ENCODE results near the gene FOXC2. TPM values are rescaled to one million over a fixed set of nuclear protein-coding genes. Genes with fewer than 3 reads are reported as not detected.
"Not testable (repeated sequence)": the region's sequence is repeated elsewhere in the genome, so short reads cannot be mapped to it uniquely, and the experiment has no call there.

The FOXC2 gene
- total and polyA plus RNA-seq, 4 experiments from 2014 or later, result not detected

GRCh38 chr16:86581458-86581857, 14.8 kb downstream of the FOXC2 start:
- Mint-ChIP-seq H3K9me3 (no peaks in the 10 kb centered on the region), H3K4me3 (no peak overlapping the region), H3K36me3 (no peaks in the 10 kb centered on the region), H3K27me3 (peaks cover 35 to 38% of the 10 kb centered on the region in 2 donors), H3K4me1 (peaks cover 0 to 13% (median 5%) of the 10 kb centered on the region in 4 donors), H3K27ac (no peak overlapping the region)
- peaks cover 21% of the 10 kb centered on the region for H3K27me3 ChIP-seq (ENCODE audit: insufficient read depth, low read length)
- no peak overlapping the region for H3K4me3 ChIP-seq (ENCODE audit: low read length in 2 of 2)
- no peaks in the 10 kb centered on the region for H3K9me3 ChIP-seq (ENCODE audit: control insufficient read depth in 1 of 2, low read length in 2 of 2)
- no peaks in the 10 kb centered on the region for H3K36me3 ChIP-seq (ENCODE audit: insufficient read depth, low read length)
- no peak overlapping the region for H3K27ac ChIP-seq (ENCODE audit: low read depth, low read length)
- CTCF ChIA-PET (ENCODE audit: partially characterized antibody), result no interaction called here
- intact Hi-C loops (cut with micrococcal nuclease), result no loop called here
- H3K4me1 ChIP-seq (ENCODE audit: insufficient read depth, low read length), result peaks cover 6% of the 10 kb centered on the region
- no peak for DNase-seq
- POLR2A ChIA-PET (ENCODE audit: partially characterized antibody), result no interaction called here

GRCh38 chr16:86584071-86584685, 17.5 kb downstream of the FOXC2 start:
- DNase-seq, result no peak
- no peak overlapping the region for H3K4me3 Mint-ChIP-seq
- Histone ChIP-seq H3K4me3 (ENCODE audit: low read length in 2 of 2) (no peak overlapping the region), H3K4me1 (ENCODE audit: insufficient read depth, low read length) (no peaks in the 10 kb centered on the region), H3K9me3 (ENCODE audit: control insufficient read depth in 1 of 2, low read length in 2 of 2) (no peaks in the 10 kb centered on the region), H3K36me3 (ENCODE audit: insufficient read depth, low read length) (no peaks in the 10 kb centered on the region), H3K27me3 (ENCODE audit: insufficient read depth, low read length) (peaks cover 6% of the 10 kb centered on the region), H3K27ac (ENCODE audit: low read depth, low read length) (no peak overlapping the region)
- ChIA-PET POLR2A (ENCODE audit: partially characterized antibody) (no interaction called here), CTCF (ENCODE audit: partially characterized antibody) (no interaction called here)
- intact Hi-C loops (cut with micrococcal nuclease), result no loop called here
- no peaks in the 10 kb centered on the region for H3K36me3 Mint-ChIP-seq
- H3K4me1 Mint-ChIP-seq, result no peaks in the 10 kb centered on the region
- H3K27me3 Mint-ChIP-seq, result peaks cover 19 to 20% of the 10 kb centered on the region in 2 donors
- H3K27ac Mint-ChIP-seq, result no peak overlapping the region
- no peaks in the 10 kb centered on the region for H3K9me3 Mint-ChIP-seq

GRCh38 chr16:86584726-86585721, 18.4 kb downstream of the FOXC2 start:
- ChIA-PET CTCF (ENCODE audit: partially characterized antibody) (no interaction called here), POLR2A (ENCODE audit: partially characterized antibody) (no interaction called here)
- no peak for DNase-seq
- Mint-ChIP-seq H3K4me1 (no peaks in the 10 kb centered on the region), H3K9me3 (no peaks in the 10 kb centered on the region), H3K4me3 (no peak overlapping the region), H3K27ac (no peak overlapping the region), H3K27me3 (peaks cover 14 to 19% of the 10 kb centered on the region in 2 donors), H3K36me3 (no peaks in the 10 kb centered on the region)
- H3K4me1 ChIP-seq (ENCODE audit: insufficient read depth, low read length), result no peaks in the 10 kb centered on the region
- intact Hi-C loops (cut with micrococcal nuclease), result no loop called here
- no peak overlapping the region for H3K27ac ChIP-seq (ENCODE audit: low read depth, low read length)
- no peaks in the 10 kb centered on the region for H3K36me3 ChIP-seq (ENCODE audit: insufficient read depth, low read length)
- no peak overlapping the region for H3K4me3 ChIP-seq (ENCODE audit: low read length in 2 of 2)
- H3K9me3 ChIP-seq (ENCODE audit: control insufficient read depth in 1 of 2, low read length in 2 of 2), result no peaks in the 10 kb centered on the region
- H3K27me3 ChIP-seq (ENCODE audit: insufficient read depth, low read length), result peaks cover 6% of the 10 kb centered on the region

GRCh38 chr16:86585821-86586611, 19.4 kb downstream of the FOXC2 start:
- H3K27me3 ChIP-seq (ENCODE audit: insufficient read depth, low read length), result peaks cover 5% of the 10 kb centered on the region
- POLR2A ChIA-PET (ENCODE audit: partially characterized antibody), result no interaction called here
- H3K9me3 ChIP-seq (ENCODE audit: control insufficient read depth in 1 of 2, low read length in 2 of 2), result no peaks in the 10 kb centered on the region
- intact Hi-C loops (cut with micrococcal nuclease), result no loop called here
- no peaks in the 10 kb centered on the region for H3K36me3 ChIP-seq (ENCODE audit: insufficient read depth, low read length)
- H3K4me1 ChIP-seq (ENCODE audit: insufficient read depth, low read length), result no peaks in the 10 kb centered on the region
- DNase-seq, result no peak
- CTCF ChIA-PET (ENCODE audit: partially characterized antibody), result no interaction called here
- no peak overlapping the region for H3K27ac ChIP-seq (ENCODE audit: low read depth, low read length)
- H3K4me3 Mint-ChIP-seq, result no peak overlapping the region
- no peaks in the 10 kb centered on the region for H3K4me1 Mint-ChIP-seq
- H3K27ac Mint-ChIP-seq, result no peak overlapping the region
- H3K27me3 Mint-ChIP-seq, result peaks cover 8 to 16% of the 10 kb centered on the region in 2 donors
- peaks cover 0 to under 1% (median 0%) of the 10 kb centered on the region in 8 donors for H3K9me3 Mint-ChIP-seq
- H3K4me3 ChIP-seq (ENCODE audit: low read length in 2 of 2), result no peak overlapping the region
- no peaks in the 10 kb centered on the region for H3K36me3 Mint-ChIP-seq

- DNase-seq, result no peak
- no peaks in the 10 kb centered on the region for H3K9me3 ChIP-seq (ENCODE audit: control insufficient read depth in 1 of 2, low read length in 2 of 2)
- peaks cover 10 to 19% of the 10 kb centered on the region in 2 donors for H3K27me3 Mint-ChIP-seq
- peaks cover 5% of the 10 kb centered on the region for H3K27me3 ChIP-seq (ENCODE audit: insufficient read depth, low read length)
- CTCF ChIA-PET (ENCODE audit: partially characterized antibody), result no interaction called here
- POLR2A ChIA-PET (ENCODE audit: partially characterized antibody), result no interaction called here
- H3K27ac Mint-ChIP-seq, result no peak overlapping the region
- H3K4me3 ChIP-seq (ENCODE audit: low read length in 2 of 2), result no peak overlapping the region
- H3K27ac ChIP-seq (ENCODE audit: low read depth, low read length), result no peak overlapping the region
- intact Hi-C loops (cut with micrococcal nuclease), result no loop called here
- H3K9me3 Mint-ChIP-seq, result peaks cover 0 to 2% (median 0%) of the 10 kb centered on the region in 8 donors
- no peaks in the 10 kb centered on the region for H3K4me1 Mint-ChIP-seq
- H3K4me3 Mint-ChIP-seq, result no peak overlapping the region
- H3K36me3 ChIP-seq (ENCODE audit: insufficient read depth, low read length), result no peaks in the 10 kb centered on the region
- H3K4me1 ChIP-seq (ENCODE audit: insufficient read depth, low read length), result no peaks in the 10 kb centered on the region
- H3K36me3 Mint-ChIP-seq, result no peaks in the 10 kb centered on the region
Measured at GRCh38 chr16:86587487-86587886, 20.9 kb downstream of the FOXC2 start.

- DNase-seq; CTCF ChIA-PET (ENCODE audit: partially characterized antibody); H3K4me1 Mint-ChIP-seq; H3K4me3 ChIP-seq (ENCODE audit: low read length in 2 of 2); H3K9me3 Mint-ChIP-seq; intact Hi-C loops (cut with micrococcal nuclease); H3K27me3 ChIP-seq (ENCODE audit: insufficient read depth, low read length); POLR2A ChIA-PET (ENCODE audit: partially characterized antibody); H3K27ac Mint-ChIP-seq; H3K27ac ChIP-seq (ENCODE audit: low read depth, low read length); H3K9me3 ChIP-seq (ENCODE audit: control insufficient read depth in 1 of 2, low read length in 2 of 2); H3K36me3 ChIP-seq (ENCODE audit: insufficient read depth, low read length); H3K4me1 ChIP-seq (ENCODE audit: insufficient read depth, low read length); H3K4me3 Mint-ChIP-seq; H3K36me3 Mint-ChIP-seq: not testable (repeated sequence)
- peaks cover 12 to 21% of the 10 kb centered on the region in 2 donors for H3K27me3 Mint-ChIP-seq
Measured at GRCh38 chr16:86587955-86588354, 21.3 kb downstream of the FOXC2 start.

GRCh38 chr16:86590501-86591144, 24.0 kb downstream of the FOXC2 start:
- Mint-ChIP-seq H3K27me3 (peaks cover 13 to 31% of the 10 kb centered on the region in 2 donors), H3K4me1 (peaks cover 0 to 5% (median 2%) of the 10 kb centered on the region in 4 donors), H3K27ac (no peak overlapping the region), H3K36me3 (no peaks in the 10 kb centered on the region), H3K9me3 (peaks cover 0 to 2% (median 0%) of the 10 kb centered on the region in 8 donors), H3K4me3 (no peak overlapping the region)
- DNase-seq, result no peak
- peaks cover 5% of the 10 kb centered on the region for H3K27me3 ChIP-seq (ENCODE audit: insufficient read depth, low read length)
- ChIA-PET CTCF (ENCODE audit: partially characterized antibody) (no interaction called here), POLR2A (ENCODE audit: partially characterized antibody) (no interaction called here)
- no peak overlapping the region for H3K27ac ChIP-seq (ENCODE audit: low read depth, low read length)
- H3K9me3 ChIP-seq (ENCODE audit: control insufficient read depth in 1 of 2, low read length in 2 of 2), result no peaks in the 10 kb centered on the region
- no peaks in the 10 kb centered on the region for H3K36me3 ChIP-seq (ENCODE audit: insufficient read depth, low read length)
- no peaks in the 10 kb centered on the region for H3K4me1 ChIP-seq (ENCODE audit: insufficient read depth, low read length)
- H3K4me3 ChIP-seq (ENCODE audit: low read length in 2 of 2), result no peak overlapping the region
- intact Hi-C loops (cut with micrococcal nuclease), result no loop called here

All from CD4-positive, alpha-beta memory T cell (primary cell).